GM06990 (cell line): ENCODE data around the gene ZKSCAN1.
"Not testable (repeated sequence)": the region's sequence is repeated elsewhere in the genome, so short reads cannot be mapped to it uniquely, and the experiment has no call there.

Experiments used
- DNase-seq: peaks from one replicate; pipeline ENCODE4 v3.0.0-alpha.2; 2011; ENCODE audit not compliant: insufficient read length; ENCODE audit errors: extremely low read depth
- H3K27me3 ChIP-seq: replicated peaks from 2 replicates; pipeline ENCODE4 v1.6.0; 2011; ENCODE audit warnings: low read length; ENCODE audit not compliant: control insufficient read depth, insufficient read depth
- H3K36me3 ChIP-seq: 2 replicates; pipeline ENCODE4 v1.5.1; 2011; ENCODE audit warnings: low read length; ENCODE audit not compliant: control insufficient read depth, insufficient read depth
- H3K4me3 ChIP-seq: replicated peaks from 2 replicates; pipeline ENCODE4 v1.5.1; 2011; ENCODE audit warnings: low read depth, mild to moderate bottlenecking, control low read depth, low read length
- CTCF ChIP-seq: IDR thresholded peaks from 2 replicates; pipeline ENCODE4 v1.5.1; 2011; ENCODE audit warnings: low read length, control low read depth, mild to moderate bottlenecking, inconsistent platforms; ENCODE audit not compliant: insufficient read depth, poor library complexity, severe bottlenecking

Gene ZKSCAN1

GRCh38 chr7:99975782-99976521, 39.4 kb upstream of the ZKSCAN1 start, which contains the start of gene AZGP1:
Gene AZGP1 (minus strand): TSS chr7:99976031. CDS start chr7:99976020, 11 bp downstream.
- Histone ChIP-seq H3K36me3 (no peaks in the 10 kb centered on the region), H3K27me3 (no peaks in the 10 kb centered on the region), H3K4me3 (no peak within 1 kb of the TSS)
- no peak for DNase-seq
- TF ChIP-seq CTCF = no peak

- H3K27me3 ChIP-seq = no peaks in the 10 kb centered on the region
- H3K4me3 ChIP-seq = no peak overlapping the region
- TF ChIP-seq CTCF = no peak
- no peaks in the 10 kb centered on the region for H3K36me3 ChIP-seq
- DNase-seq = no peak
Observed at GRCh38 chr7:99976626-99977025, 38.8 kb upstream of the ZKSCAN1 start.

- H3K4me3 ChIP-seq = not testable (repeated sequence)
Observed at GRCh38 chr7:99979814-99980225, 35.6 kb upstream of the ZKSCAN1 start.

GRCh38 chr7:99980448-99980872, 34.9 kb upstream of the ZKSCAN1 start:
- not testable (repeated sequence) for H3K4me3 ChIP-seq, H3K27me3 ChIP-seq, DNase-seq, H3K36me3 ChIP-seq

More at GRCh38 chr7:99979814-99980225, 35.6 kb upstream of the ZKSCAN1 start:
- not testable (repeated sequence) for H3K36me3 ChIP-seq, H3K27me3 ChIP-seq
- peak; percentile 60 for TF ChIP-seq CTCF
- DNase-seq = peak; percentile 33

GRCh38 chr7:99981066-99981465, 34.3 kb upstream of the ZKSCAN1 start:
- not testable (repeated sequence) for H3K27me3 ChIP-seq, H3K36me3 ChIP-seq, H3K4me3 ChIP-seq, DNase-seq

- Histone ChIP-seq H3K4me3 (no peak overlapping the region), H3K36me3 (no peaks in the 10 kb centered on the region), H3K27me3 (no peaks in the 10 kb centered on the region; the same call in none of the 2 replicates)
- TF ChIP-seq CTCF = no peak
- no peak for DNase-seq
Observed at GRCh38 chr7:99984593-99984992, 30.8 kb upstream of the ZKSCAN1 start.

- H3K4me3 ChIP-seq, H3K27me3 ChIP-seq, DNase-seq, H3K36me3 ChIP-seq: not testable (repeated sequence)
Observed at GRCh38 chr7:99987306-99987705, 28.1 kb upstream of the ZKSCAN1 start.
